ENCODE data around the gene GPX2.

Gene GPX2

GRCh38 chr14:64942531-64943111 lies at the start of gene GPX2:
Gene GPX2, minus strand, starts transcription at chr14:64942745. Its CDS starts 19 bp downstream, at chr14:64942726.
- DNase-seq (ENCODE audit: low read depth in 1 of 2, low spot score in 1 of 2): no peak
- TF ChIP-seq JUND (IDR thresholded peaks at IDR 0.05; ENCODE audit: low read depth): no peak
- in situ Hi-C loops (cut with HindIII; ENCODE audit: low pct_unique_long_range_greater_than_20kb, low sequenced_read_pairs): no loop called here

- in situ Hi-C loops (cut with HindIII; ENCODE audit: low pct_unique_long_range_greater_than_20kb, low sequenced_read_pairs): no loop called here
- no peak for TF ChIP-seq JUND (IDR thresholded peaks at IDR 0.05; ENCODE audit: low read depth)
- DNase-seq (ENCODE audit: low read depth in 1 of 2, low spot score in 1 of 2): no peak
These were observed 48.4 kb upstream of the GPX2 start for GRCh38 chr14:64990939-64991338.

- in situ Hi-C loops (cut with HindIII; ENCODE audit: low pct_unique_long_range_greater_than_20kb, low sequenced_read_pairs): no loop called here
- TF ChIP-seq JUND (IDR thresholded peaks at IDR 0.05; ENCODE audit: low read depth): no peak
- DNase-seq (ENCODE audit: low read depth in 1 of 2, low spot score in 1 of 2): no peak
These were observed 47.8 kb upstream of the GPX2 start for GRCh38 chr14:64990296-64990695.

- no peak for TF ChIP-seq JUND (IDR thresholded peaks at IDR 0.05; ENCODE audit: low read depth)
- in situ Hi-C loops (cut with HindIII; ENCODE audit: low pct_unique_long_range_greater_than_20kb, low sequenced_read_pairs): no loop called here
- DNase-seq (ENCODE audit: low read depth in 1 of 2, low spot score in 1 of 2): no peak
These were observed 44.9 kb upstream of the GPX2 start for GRCh38 chr14:64987438-64987767.

GRCh38 chr14:64986648-64987437 lies 44.3 kb upstream of the GPX2 start, which contains the start of gene FNTB:
Gene FNTB, plus strand, starts transcription at chr14:64986895. Its CDS starts 59 bp downstream, at chr14:64986954.
- in situ Hi-C loops (cut with HindIII; ENCODE audit: low pct_unique_long_range_greater_than_20kb, low sequenced_read_pairs): no loop called here
- TF ChIP-seq JUND (IDR thresholded peaks at IDR 0.05; ENCODE audit: low read depth): no peak
- peak; percentile 93 to 98 for DNase-seq (ENCODE audit: low read depth in 1 of 2, low spot score in 1 of 2)

- DNase-seq (ENCODE audit: low read depth in 1 of 2, low spot score in 1 of 2): peak in 1 of 2 experiments; percentile 79
- in situ Hi-C loops (cut with HindIII; ENCODE audit: low pct_unique_long_range_greater_than_20kb, low sequenced_read_pairs): no loop called here
- TF ChIP-seq JUND (IDR thresholded peaks at IDR 0.05; ENCODE audit: low read depth): no peak
These were observed 41.1 kb upstream of the GPX2 start for GRCh38 chr14:64983439-64984310.

- no peak for DNase-seq (ENCODE audit: low read depth in 1 of 2, low spot score in 1 of 2)
- in situ Hi-C loops (cut with HindIII; ENCODE audit: low pct_unique_long_range_greater_than_20kb, low sequenced_read_pairs): no loop called here
These were observed 37.0 kb upstream of the GPX2 start for GRCh38 chr14:64979336-64980074.

GRCh38 chr14:64974563-64974962 lies 32.0 kb upstream of the GPX2 start:
- DNase-seq (ENCODE audit: low read depth in 1 of 2, low spot score in 1 of 2): no peak
- no peak for TF ChIP-seq JUND (IDR thresholded peaks at IDR 0.05; ENCODE audit: low read depth)
- in situ Hi-C loops (cut with HindIII; ENCODE audit: low pct_unique_long_range_greater_than_20kb, low sequenced_read_pairs): no loop called here

More at GRCh38 chr14:64979336-64980074, 37.0 kb upstream of the GPX2 start:
- TF ChIP-seq JUND (IDR thresholded peaks at IDR 0.05; ENCODE audit: low read depth): no peak

GRCh38 chr14:64973826-64974225 lies 31.3 kb upstream of the GPX2 start:
- DNase-seq (ENCODE audit: low read depth in 1 of 2, low spot score in 1 of 2): no peak
- in situ Hi-C loops (cut with HindIII; ENCODE audit: low pct_unique_long_range_greater_than_20kb, low sequenced_read_pairs): no loop called here
- no peak for TF ChIP-seq JUND (IDR thresholded peaks at IDR 0.05; ENCODE audit: low read depth)

GRCh38 chr14:64973026-64973442 lies 30.5 kb upstream of the GPX2 start:
- in situ Hi-C loops (cut with HindIII; ENCODE audit: low pct_unique_long_range_greater_than_20kb, low sequenced_read_pairs): no loop called here
- no peak for TF ChIP-seq JUND (IDR thresholded peaks at IDR 0.05; ENCODE audit: low read depth)
- no peak for DNase-seq (ENCODE audit: low read depth in 1 of 2, low spot score in 1 of 2)

GRCh38 chr14:64971943-64972791 lies 29.6 kb upstream of the GPX2 start, which contains the start of gene RAB15:
Gene RAB15, minus strand, starts transcription at chr14:64972336. Its CDS starts 260 bp downstream, at chr14:64972076.
- peak; percentile 55 to 56 for DNase-seq (ENCODE audit: low read depth in 1 of 2, low spot score in 1 of 2)

More at GRCh38 chr14:64971943-64972791, 29.6 kb upstream of the GPX2 start, which contains the start of gene RAB15:
- TF ChIP-seq JUND (IDR thresholded peaks at IDR 0.05; ENCODE audit: low read depth): no peak
- in situ Hi-C loops (cut with HindIII; ENCODE audit: low pct_unique_long_range_greater_than_20kb, low sequenced_read_pairs): no loop called here
